ENCODE results near the gene USP43. TPM values are rescaled to one million over a fixed set of nuclear protein-coding genes. Genes with fewer than 3 reads are reported as not detected.
"Not testable (repeated sequence)": the region's sequence is repeated elsewhere in the genome, so short reads cannot be mapped to it uniquely, and the experiment has no call there.

The USP43 gene
- total and polyA plus RNA-seq, 2 donors (not counting 1 experiment from before 2014, with no cell fraction given), result 0.16 to 0.30 TPM

- POLR2A ChIA-PET, result no interaction called here
- Histone ChIP-seq H2AFZ (ENCODE audit: insufficient read depth, low read depth, low read length, poor library complexity, severe bottlenecking) (no peak overlapping the region), H3K36me3 (replicated peaks in 1 of 2; ENCODE audit: control extremely low read depth in 1 of 2, control insufficient read depth in 1 of 2, extremely low read depth in 1 of 2, insufficient read depth in 2 of 2, low read length in 1 of 2) (no peaks in the 10 kb centered on the region), H3K27me3 (replicated peaks in 1 of 4; ENCODE audit: control extremely low read depth in 1 of 4, control insufficient read depth in 3 of 4, insufficient read depth in 4 of 4, low read length in 3 of 4) (no peaks in the 10 kb centered on the region), H3K79me2 (ENCODE audit: control insufficient read depth, insufficient read depth, low read length) (no peaks in the 10 kb centered on the region), H4K20me1 (ENCODE audit: control insufficient read depth, insufficient read depth, low read length, poor library complexity, severe bottlenecking) (no peaks in the 10 kb centered on the region), H3K4me3 (ENCODE audit: control extremely low read depth in 1 of 5, extremely low read depth in 1 of 5, insufficient read depth in 1 of 5, low read depth in 2 of 5, low read length in 4 of 5) (no peak overlapping the region), H3K9me3 (ENCODE audit: control extremely low read depth in 1 of 3, control insufficient read depth in 2 of 3, insufficient read depth in 1 of 3, low read length in 2 of 3) (peaks cover 0 to 6% (median 0%) of the 10 kb centered on the region in 3 donors), H3K4me1 (ENCODE audit: control insufficient read depth in 2 of 2, insufficient read depth in 2 of 2, low read length in 2 of 2) (no peaks in the 10 kb centered on the region), H3K27ac (ENCODE audit: low read length in 2 of 2) (no peak overlapping the region), H3K9ac (ENCODE audit: low read length) (no peak overlapping the region), H3K4me2 (replicated peaks; ENCODE audit: low read depth, low read length, poor library complexity, severe bottlenecking) (no peak overlapping the region)
- TF ChIP-seq EZH2 (IDR thresholded peaks at IDR 0.05; ENCODE audit: borderline replicate concordance, insufficient read depth, low read depth, low read length, poor library complexity, severe bottlenecking) (no peak), CTCF (IDR thresholded peaks at IDR 0.05) (no peak)
- CTCF ChIA-PET, result no interaction called here
- DNase-seq (no peak), ATAC-seq (ENCODE audit: low read depth) (no peak)
- Mint-ChIP-seq H3K9me3 (ENCODE audit: insufficient read depth) (no peaks in the 10 kb centered on the region), H3K4me3 (no peak overlapping the region), H3K27me3 (peaks cover 14% of the 10 kb centered on the region), H3K4me1 (no peaks in the 10 kb centered on the region), H3K27ac (no peak overlapping the region)
- WGBS (ENCODE audit: insufficient coverage), result 100% methylated on average over 1 of the region's 4 CpGs
- intact Hi-C loops (cut with micrococcal nuclease), result no loop called here
Observed at GRCh38 chr17:9598661-9599060, 46.7 kb upstream of the USP43 start.

- H3K27me3 ChIP-seq (replicated peaks in 1 of 4; ENCODE audit: control extremely low read depth in 1 of 4, control insufficient read depth in 3 of 4, insufficient read depth in 4 of 4, low read length in 3 of 4); ATAC-seq (ENCODE audit: low read depth); H3K4me3 Mint-ChIP-seq; intact Hi-C loops (cut with micrococcal nuclease); H2AFZ ChIP-seq (ENCODE audit: insufficient read depth, low read depth, low read length, poor library complexity, severe bottlenecking); H3K4me1 Mint-ChIP-seq; POLR2A ChIA-PET; H3K4me1 ChIP-seq (ENCODE audit: control insufficient read depth in 2 of 2, insufficient read depth in 2 of 2, low read length in 2 of 2); H3K9me3 ChIP-seq (ENCODE audit: control extremely low read depth in 1 of 3, control insufficient read depth in 2 of 3, insufficient read depth in 1 of 3, low read length in 2 of 3); H3K9me3 Mint-ChIP-seq (ENCODE audit: insufficient read depth); H3K36me3 ChIP-seq (replicated peaks in 1 of 2; ENCODE audit: control extremely low read depth in 1 of 2, control insufficient read depth in 1 of 2, extremely low read depth in 1 of 2, insufficient read depth in 2 of 2, low read length in 1 of 2); H4K20me1 ChIP-seq (ENCODE audit: control insufficient read depth, insufficient read depth, low read length, poor library complexity, severe bottlenecking); CTCF ChIA-PET; H3K4me3 ChIP-seq (ENCODE audit: control extremely low read depth in 1 of 5, extremely low read depth in 1 of 5, insufficient read depth in 1 of 5, low read depth in 2 of 5, low read length in 4 of 5); H3K9ac ChIP-seq (ENCODE audit: low read length); H3K27ac ChIP-seq (ENCODE audit: low read length in 2 of 2); H3K4me2 ChIP-seq (replicated peaks; ENCODE audit: low read depth, low read length, poor library complexity, severe bottlenecking); H3K79me2 ChIP-seq (ENCODE audit: control insufficient read depth, insufficient read depth, low read length); DNase-seq; H3K27ac Mint-ChIP-seq: not testable (repeated sequence)
- peaks cover 12% of the 10 kb centered on the region for H3K27me3 Mint-ChIP-seq
- WGBS (ENCODE audit: insufficient coverage), result no CpG with 5 or more reads among the region's 5 CpGs
Observed at GRCh38 chr17:9604583-9604982, 40.7 kb upstream of the USP43 start.
